KMS-11 (cell line): Measurements from ENCODE around the gene PRR20B.

Experiments
- H2AFZ ChIP-seq: fragments of 200-600 bp; sonication (generic); 2 replicates; pipeline ENCODE4 v1.6.1; 2016; ENCODE audit warnings: antibody characterized with exemption, mixed run types, low read depth
- H3K27ac ChIP-seq: fragments of 200-600 bp; sonication (generic); 2 replicates; pipeline ENCODE4 v1.6.1; 2016; ENCODE audit warnings: mild to moderate bottlenecking, mixed run types
- H3K27me3 ChIP-seq: fragments of 200-600 bp; sonication (generic); 2 replicates; pipeline ENCODE4 v1.6.1; 2017; ENCODE audit warnings: mild to moderate bottlenecking, low read depth, mixed run types, moderate library complexity; ENCODE audit not compliant: insufficient read depth
- H3K36me3 ChIP-seq: fragments of 200-600 bp; sonication (generic); 2 replicates; pipeline ENCODE4 v1.6.1; 2017; ENCODE audit warnings: mild to moderate bottlenecking, mixed run types; ENCODE audit not compliant: insufficient read depth
- H3K4me1 ChIP-seq: fragments of 200-600 bp; sonication (generic); 2 replicates; pipeline ENCODE4 v1.6.1; 2016; ENCODE audit warnings: mild to moderate bottlenecking, low read depth, mixed run types; ENCODE audit not compliant: poor library complexity, severe bottlenecking
- H3K4me2 ChIP-seq: fragments of 200-600 bp; sonication (generic); 2 replicates; pipeline ENCODE4 v1.7.0; 2016; ENCODE audit warnings: mild to moderate bottlenecking, mixed run types
- H3K4me3 ChIP-seq: fragments of 200-600 bp; sonication (generic); IDR thresholded peaks from 2 replicates; pipeline ENCODE4 v1.6.1; 2017; ENCODE audit warnings: low read depth, low read length, mixed read lengths; ENCODE audit not compliant: insufficient read depth
- H3K79me2 ChIP-seq: fragments of 200-600 bp; sonication (generic); 2 replicates; pipeline ENCODE4 v1.6.1; 2016; ENCODE audit warnings: low read depth, mixed run types; ENCODE audit not compliant: insufficient read depth
- H3K9ac ChIP-seq: fragments of 200-600 bp; sonication (generic); 2 replicates; pipeline ENCODE4 v1.6.1; 2016; ENCODE audit warnings: mild to moderate bottlenecking, mixed run types
- H4K20me1 ChIP-seq: fragments of 200-600 bp; sonication (generic); 2 replicates; pipeline ENCODE4 v1.6.1; 2016; ENCODE audit warnings: mild to moderate bottlenecking, mixed run types; ENCODE audit not compliant: insufficient read depth
- CTCF ChIP-seq: fragments of 200-600 bp; sonication (generic); conservative IDR thresholded peaks from 2 replicates; pipeline ENCODE4 v1.6.1; 2017; ENCODE audit warnings: low read depth, mild to moderate bottlenecking, antibody characterized with exemption, low read length, moderate library complexity, mixed read lengths

PRR20B gene

GRCh38 chr13:57191667-57192066 is 44.4 kb downstream of the PRR20B start:
- peaks cover 13% of the 10 kb centered on the region for H3K4me1 ChIP-seq
- H3K27me3 ChIP-seq, result no peaks in the 10 kb centered on the region
- no peak overlapping the region for H3K27ac ChIP-seq
- H4K20me1 ChIP-seq, result no peaks in the 10 kb centered on the region
- H3K9ac ChIP-seq, result no peak overlapping the region
- H3K36me3 ChIP-seq, result no peaks in the 10 kb centered on the region
- H2AFZ ChIP-seq, result no peak overlapping the region
- TF ChIP-seq CTCF, result no peak
- H3K4me2 ChIP-seq, result no peak overlapping the region
- no peaks in the 10 kb centered on the region for H3K79me2 ChIP-seq
- H3K4me3 ChIP-seq, result no peak overlapping the region
